GM10266 (cell line): ENCODE results near the gene SNRNP25.

Source experiments
- DNase-seq: peaks from one replicate; pipeline ENCODE4 v3.0.0; 2012; ENCODE audit errors: extremely low spot score
- TF ChIP-seq, protein P1 (sequence below): IDR thresholded peaks from 2 replicates; pipeline ENCODE4 v1.5.1; 2012; ENCODE audit warnings: mild to moderate bottlenecking, low read depth; ENCODE audit not compliant: control insufficient read depth, insufficient read depth; ENCODE audit errors: missing control alignments

Gene SNRNP25

DNA sequence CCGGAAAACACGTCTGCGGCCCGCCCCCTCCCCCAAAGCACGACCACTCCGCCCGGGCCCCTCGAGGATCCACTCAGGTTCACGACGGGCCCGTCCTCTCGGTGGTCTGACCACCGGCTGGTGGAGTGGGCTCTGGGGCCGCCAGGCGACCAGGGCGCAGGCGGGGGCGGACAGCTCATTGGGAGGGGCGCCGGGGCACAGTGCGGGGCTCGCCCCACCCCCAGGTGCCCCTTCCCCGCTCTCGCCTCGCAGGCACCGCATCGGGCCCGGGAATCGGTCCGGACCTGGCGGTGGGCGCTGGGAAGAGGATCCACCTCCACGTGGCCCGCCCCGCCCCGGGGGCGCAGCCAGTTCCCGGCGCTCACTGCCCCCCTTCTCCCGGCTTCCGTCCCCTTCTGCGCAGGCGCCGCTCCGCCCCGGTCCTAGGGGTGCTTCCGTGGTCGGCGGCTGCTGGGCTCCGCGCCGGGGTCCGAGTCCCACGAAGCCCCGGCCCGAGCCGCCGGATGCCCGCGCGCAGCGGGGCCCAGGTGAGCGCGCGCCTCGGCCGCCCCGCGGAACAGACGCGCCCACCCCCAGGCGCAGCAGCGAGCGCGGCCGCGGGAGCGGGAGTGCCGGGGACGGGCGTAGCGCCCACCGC lies 24.3 kb downstream of the SNRNP25 start, which contains the start of gene MPG:
Gene MPG, plus strand, starts transcription at position 419 of the 637 bp plus-strand sequence. Its CDS starts 85 bp downstream, at position 504.
- TF ChIP-seq, protein P1, sequence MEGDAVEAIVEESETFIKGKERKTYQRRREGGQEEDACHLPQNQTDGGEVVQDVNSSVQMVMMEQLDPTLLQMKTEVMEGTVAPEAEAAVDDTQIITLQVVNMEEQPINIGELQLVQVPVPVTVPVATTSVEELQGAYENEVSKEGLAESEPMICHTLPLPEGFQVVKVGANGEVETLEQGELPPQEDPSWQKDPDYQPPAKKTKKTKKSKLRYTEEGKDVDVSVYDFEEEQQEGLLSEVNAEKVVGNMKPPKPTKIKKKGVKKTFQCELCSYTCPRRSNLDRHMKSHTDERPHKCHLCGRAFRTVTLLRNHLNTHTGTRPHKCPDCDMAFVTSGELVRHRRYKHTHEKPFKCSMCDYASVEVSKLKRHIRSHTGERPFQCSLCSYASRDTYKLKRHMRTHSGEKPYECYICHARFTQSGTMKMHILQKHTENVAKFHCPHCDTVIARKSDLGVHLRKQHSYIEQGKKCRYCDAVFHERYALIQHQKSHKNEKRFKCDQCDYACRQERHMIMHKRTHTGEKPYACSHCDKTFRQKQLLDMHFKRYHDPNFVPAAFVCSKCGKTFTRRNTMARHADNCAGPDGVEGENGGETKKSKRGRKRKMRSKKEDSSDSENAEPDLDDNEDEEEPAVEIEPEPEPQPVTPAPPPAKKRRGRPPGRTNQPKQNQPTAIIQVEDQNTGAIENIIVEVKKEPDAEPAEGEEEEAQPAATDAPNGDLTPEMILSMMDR, result no peak
- DNase-seq, result peak; percentile 99

DNA sequence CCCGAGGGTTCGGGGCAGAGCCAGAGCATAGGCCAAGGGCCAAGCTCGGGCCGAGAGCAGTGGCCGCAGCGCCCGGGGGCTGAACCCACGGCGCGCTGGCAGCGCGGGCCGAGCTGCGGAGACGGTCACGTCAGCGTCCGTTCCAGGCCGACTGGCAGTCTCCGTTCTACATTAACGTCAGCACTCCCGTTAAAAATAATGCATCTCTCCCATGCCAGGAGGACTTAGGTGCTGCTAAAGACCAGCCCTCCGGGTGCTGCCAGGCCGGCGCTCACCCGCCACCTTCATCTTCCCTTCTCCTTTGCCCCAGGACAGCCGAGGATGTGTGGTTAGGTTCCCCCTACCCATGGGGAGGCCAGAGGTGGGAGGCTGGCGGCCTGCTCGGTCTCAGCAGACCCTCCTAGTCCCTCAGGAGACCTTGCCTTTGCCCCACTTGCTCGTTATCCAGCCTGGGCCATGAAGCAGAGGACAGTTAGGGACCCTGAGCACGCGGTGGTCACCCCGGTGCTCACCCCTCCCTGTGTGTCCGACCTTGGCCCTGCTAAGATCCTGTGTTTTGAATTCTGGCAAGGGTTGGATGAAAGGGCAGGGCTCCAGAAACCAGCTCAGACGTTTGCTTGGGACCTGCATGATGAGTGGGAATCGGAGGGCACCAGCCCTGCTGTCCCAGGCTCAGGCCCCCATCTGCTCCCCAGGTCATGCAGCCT lies 25.0 kb downstream of the SNRNP25 start:
- TF ChIP-seq, protein P1, result no peak
- DNase-seq, result peak; percentile 72

DNA sequence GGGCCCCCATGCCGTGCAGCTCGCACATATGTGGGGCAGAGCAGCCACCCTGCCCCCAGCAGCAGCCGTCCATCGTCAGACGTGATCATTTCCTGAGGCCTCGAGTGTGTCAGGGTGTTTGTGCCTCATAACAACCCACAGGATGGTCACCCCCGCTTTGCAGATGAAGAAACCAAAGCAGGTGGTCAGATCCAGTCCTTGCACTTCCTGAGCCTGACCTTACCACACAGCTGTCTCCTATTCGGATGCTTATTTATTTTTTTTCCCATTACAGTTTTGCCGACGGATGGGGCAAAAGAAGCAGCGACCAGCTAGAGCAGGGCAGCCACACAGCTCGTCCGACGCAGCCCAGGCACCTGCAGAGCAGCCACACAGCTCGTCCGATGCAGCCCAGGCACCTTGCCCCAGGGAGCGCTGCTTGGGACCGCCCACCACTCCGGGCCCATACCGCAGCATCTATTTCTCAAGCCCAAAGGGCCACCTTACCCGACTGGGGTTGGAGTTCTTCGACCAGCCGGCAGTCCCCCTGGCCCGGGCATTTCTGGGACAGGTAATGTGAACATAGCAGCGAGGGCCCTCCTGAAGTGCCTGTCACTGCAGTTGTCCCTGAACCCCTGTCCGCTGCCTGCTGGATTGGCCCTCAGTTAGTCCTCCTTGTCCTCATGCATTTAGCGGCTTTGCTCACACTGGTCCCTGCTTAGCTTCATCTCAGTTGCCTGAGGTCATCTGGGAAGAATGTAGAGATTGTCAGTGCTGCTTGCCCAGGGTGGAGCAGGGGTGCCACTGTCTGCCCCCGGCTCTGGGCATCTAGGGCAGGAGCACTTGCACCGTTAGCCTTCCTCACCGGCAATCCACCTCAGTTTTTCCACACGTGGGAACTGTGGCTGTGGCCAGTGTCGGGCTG lies 25.8 kb downstream of the SNRNP25 start:
- DNase-seq, result no peak
- TF ChIP-seq, protein P1, result no peak

DNA sequence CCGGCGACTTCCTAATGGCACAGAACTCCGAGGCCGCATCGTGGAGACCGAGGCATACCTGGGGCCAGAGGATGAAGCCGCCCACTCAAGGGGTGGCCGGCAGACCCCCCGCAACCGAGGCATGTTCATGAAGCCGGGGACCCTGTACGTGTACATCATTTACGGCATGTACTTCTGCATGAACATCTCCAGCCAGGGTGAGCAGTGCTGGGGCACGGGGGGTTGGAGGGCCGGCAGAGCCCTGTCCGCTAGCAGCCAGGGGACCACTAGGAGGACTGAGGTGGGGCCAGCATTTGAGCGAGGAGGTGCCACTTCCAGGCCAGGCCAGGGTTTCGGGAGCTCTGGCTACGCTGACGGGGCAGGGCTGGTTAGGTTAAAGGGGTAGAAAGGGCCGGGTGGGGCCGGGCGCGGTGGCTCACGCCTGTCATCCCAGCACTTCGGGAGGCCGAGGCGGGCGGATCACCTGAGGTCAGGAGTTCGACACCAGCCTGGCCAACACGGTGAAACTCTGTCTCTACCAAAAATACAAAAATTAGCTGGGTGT lies 29.5 kb downstream of the SNRNP25 start:
- TF ChIP-seq, protein P1, result no peak
- no peak for DNase-seq

DNA sequence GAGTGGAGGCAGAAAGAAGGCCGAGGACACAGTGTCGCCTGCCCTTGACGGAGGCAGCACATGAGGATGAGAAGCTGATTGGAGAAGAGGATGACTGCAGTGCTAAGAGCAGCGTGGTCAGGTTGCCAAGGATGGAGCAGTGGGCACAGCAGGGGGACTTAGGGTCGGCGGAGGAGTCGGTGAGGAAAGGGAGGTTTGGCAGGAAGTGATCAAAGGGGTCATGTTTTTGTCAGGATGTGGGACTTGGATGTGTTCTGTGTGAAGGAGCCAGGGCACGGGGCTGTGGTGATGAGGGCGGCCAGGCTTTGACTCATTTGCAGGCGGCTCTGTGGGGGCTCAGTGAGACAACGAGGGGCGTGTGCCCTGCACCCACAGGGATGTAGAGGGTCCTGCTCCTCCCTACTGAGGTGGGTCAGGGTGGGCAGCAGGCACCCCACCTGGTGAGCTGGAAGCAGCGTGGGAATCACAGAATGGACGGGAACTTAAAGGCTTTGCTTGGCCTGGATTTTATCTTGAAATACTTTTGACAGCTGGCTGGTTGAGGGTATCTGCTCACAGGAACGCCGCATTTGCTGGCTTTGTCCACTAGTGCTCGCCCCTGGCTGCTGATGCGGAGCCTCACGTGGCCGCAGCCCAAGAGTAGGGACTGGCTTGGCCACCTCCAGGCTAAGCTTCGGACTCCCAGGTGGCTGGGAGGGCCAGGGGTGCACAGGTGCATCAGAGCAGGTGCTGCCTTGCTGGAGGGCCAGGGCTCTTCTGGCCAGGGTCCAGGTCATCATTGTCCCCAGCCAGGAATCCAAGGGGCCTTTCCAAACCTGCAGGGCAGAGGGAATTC lies 30.4 kb downstream of the SNRNP25 start:
- no peak for DNase-seq
- TF ChIP-seq, protein P1, result no peak

DNA sequence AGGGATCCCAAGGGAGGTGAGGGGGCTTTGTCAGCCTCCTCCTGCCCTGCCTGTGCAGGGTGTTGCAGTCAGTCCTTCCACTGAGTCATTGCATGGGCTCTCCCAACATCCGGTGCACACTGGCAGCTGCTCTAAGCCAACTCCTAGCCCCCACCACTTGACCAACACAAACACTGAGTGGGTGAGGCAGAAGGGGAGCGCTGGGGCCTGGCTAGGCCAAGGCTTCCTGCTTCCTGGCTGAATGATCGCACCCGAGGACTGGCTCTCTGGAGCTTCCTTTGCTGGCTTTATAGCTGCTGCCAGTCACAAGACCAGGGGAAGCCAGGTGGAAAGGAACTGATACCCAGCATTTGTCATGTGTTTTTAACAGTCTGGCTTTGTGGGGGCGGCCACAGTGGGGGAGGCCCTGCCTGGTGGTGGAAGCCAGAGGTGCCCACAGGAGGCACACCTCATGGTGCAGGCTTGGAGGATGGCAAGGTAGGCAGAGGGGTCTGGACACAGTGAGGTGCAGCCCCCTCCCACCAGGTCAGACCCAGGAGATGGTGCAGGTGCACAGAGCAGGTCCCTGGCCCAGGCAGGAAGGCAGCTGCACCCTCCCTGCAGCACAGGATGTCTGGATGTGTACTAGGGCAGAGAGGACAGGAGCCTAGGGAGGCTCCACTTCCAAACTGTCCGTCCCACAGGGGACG lies 31.2 kb downstream of the SNRNP25 start:
- TF ChIP-seq, protein P1, result no peak
- DNase-seq, result peak; percentile 83
